H9 (cell line): ENCODE results near the gene AIFM1. TPM values are rescaled to one million over a fixed set of nuclear protein-coding genes. Genes with fewer than 3 reads are reported as not detected.

ENCODE experiments used
- DNase-seq: peaks from one replicate; pipeline ENCODE4 v3.0.0-alpha.2; 2017
- H2AFZ ChIP-seq: one replicate; pipeline ENCODE4 v1.6.1; 2013; ENCODE audit warnings: mild to moderate bottlenecking, low read length, control low read depth, moderate library complexity
- H2AK5ac ChIP-seq: 2 replicates; pipeline ENCODE4 v1.6.1; 2013; ENCODE audit warnings: low read length, control low read depth, mixed read lengths; ENCODE audit not compliant: insufficient read length
- H2BK120ac ChIP-seq: one replicate; pipeline ENCODE4 v1.6.1; 2013; ENCODE audit warnings: low read depth, mild to moderate bottlenecking, low read length, control low read depth, inconsistent platforms; ENCODE audit not compliant: poor library complexity, severe bottlenecking
- H2BK12ac ChIP-seq: 2 replicates; pipeline ENCODE4 v1.6.1; 2013; ENCODE audit warnings: low read length, control low read depth, mixed read lengths, low read depth; ENCODE audit not compliant: insufficient read length
- H2BK15ac ChIP-seq: 2 replicates; pipeline ENCODE4 v1.6.1; 2013; ENCODE audit warnings: low read depth, low read length, control low read depth
- H2BK20ac ChIP-seq: one replicate; pipeline ENCODE4 v1.6.1; 2013; ENCODE audit warnings: low read depth, mild to moderate bottlenecking, low read length, control low read depth, inconsistent platforms; ENCODE audit not compliant: poor library complexity, severe bottlenecking
- H2BK5ac ChIP-seq: 2 replicates; pipeline ENCODE4 v1.6.1; 2013; ENCODE audit warnings: low read length, control low read depth, mixed read lengths; ENCODE audit not compliant: insufficient read length
- H3K14ac ChIP-seq: 2 replicates; pipeline ENCODE4 v1.6.1; 2013; ENCODE audit warnings: low read length, control low read depth; ENCODE audit not compliant: insufficient read depth
- H3K18ac ChIP-seq: 2 replicates; pipeline ENCODE4 v1.6.1; 2013; ENCODE audit warnings: low read depth, mild to moderate bottlenecking, mixed read lengths, low read length, control low read depth; ENCODE audit not compliant: insufficient read length
- H3K23ac ChIP-seq: 2 replicates; pipeline ENCODE4 v1.6.1; 2013; ENCODE audit warnings: low read length, control low read depth, mixed read lengths, low read depth; ENCODE audit not compliant: insufficient read length
- H3K23me2 ChIP-seq: 2 replicates; pipeline ENCODE4 v1.6.1; 2013; ENCODE audit warnings: low read depth, mild to moderate bottlenecking, mixed read lengths, low read length, control low read depth; ENCODE audit not compliant: insufficient read length, poor library complexity, severe bottlenecking
- H3K27ac ChIP-seq: 2 replicates; pipeline ENCODE4 v1.5.1; 2013; ENCODE audit warnings: low read length, control low read depth, mixed read lengths, low read depth; ENCODE audit not compliant: insufficient read length
- H3K27me3 ChIP-seq: 2 replicates; pipeline ENCODE4 v1.6.1; 2013; ENCODE audit warnings: low read length, control low read depth, inconsistent platforms; ENCODE audit not compliant: insufficient read depth
- H3K4ac ChIP-seq: 2 replicates; pipeline ENCODE4 v1.6.1; 2013; ENCODE audit warnings: low read depth, mild to moderate bottlenecking, control low read depth, inconsistent platforms, low read length, moderate library complexity
- H3K4me1 ChIP-seq: 2 replicates; pipeline ENCODE4 v1.6.1; 2013; ENCODE audit warnings: low read length, control low read depth, inconsistent platforms; ENCODE audit not compliant: insufficient read depth
- H3K4me2 ChIP-seq: 2 replicates; pipeline ENCODE4 v1.6.1; 2013; ENCODE audit warnings: low read length, control low read depth, mixed read lengths; ENCODE audit not compliant: insufficient read length, insufficient read depth
- H3K56ac ChIP-seq: 2 replicates; pipeline ENCODE4 v1.6.1; 2013; ENCODE audit warnings: low read depth, mild to moderate bottlenecking, mixed read lengths, low read length, control low read depth; ENCODE audit not compliant: insufficient read length
- H3K79me1 ChIP-seq: 2 replicates; pipeline ENCODE4 v1.6.1; 2013; ENCODE audit warnings: low read depth, mild to moderate bottlenecking, moderate library complexity, low read length, control low read depth, inconsistent platforms; ENCODE audit not compliant: insufficient read depth, poor library complexity, severe bottlenecking
- H3K79me2 ChIP-seq: 2 replicates; pipeline ENCODE4 v1.6.1; 2013; ENCODE audit warnings: low read length, control low read depth, inconsistent platforms; ENCODE audit not compliant: insufficient read depth
- H3K9ac ChIP-seq: 2 replicates; pipeline ENCODE4 v1.6.1; 2013; ENCODE audit warnings: low read length, control low read depth, mixed read lengths; ENCODE audit not compliant: insufficient read length; ENCODE audit errors: extremely low read depth
- H3K9me3 ChIP-seq: one replicate; pipeline ENCODE4 v1.6.1; 2013; ENCODE audit warnings: low read depth, low read length, inconsistent platforms; ENCODE audit not compliant: control insufficient read depth
- H3T11ph ChIP-seq: one replicate; pipeline ENCODE4 v1.6.1; 2013; ENCODE audit warnings: mild to moderate bottlenecking, low read length, control low read depth, inconsistent platforms
- H4K20me1 ChIP-seq: one replicate; pipeline ENCODE4 v1.6.1; 2013; ENCODE audit not compliant: control insufficient read depth, insufficient read length, insufficient read depth
- H4K5ac ChIP-seq: 2 replicates; pipeline ENCODE4 v1.6.1; 2013; ENCODE audit warnings: low read depth, mild to moderate bottlenecking, mixed read lengths, low read length, control low read depth; ENCODE audit not compliant: insufficient read length
- H4K8ac ChIP-seq: replicated peaks from 2 replicates; pipeline ENCODE4 v1.6.1; 2013; ENCODE audit warnings: low read length, control low read depth, mixed read lengths, low read depth; ENCODE audit not compliant: insufficient read length
- H4K91ac ChIP-seq: 2 replicates; pipeline ENCODE4 v1.6.1; 2013; ENCODE audit warnings: low read depth, mild to moderate bottlenecking, moderate library complexity, mixed read lengths, low read length, control low read depth; ENCODE audit not compliant: insufficient read length
- H3K27ac Mint-ChIP-seq, 3 experiments: 2 replicates in 2 of 3; 3 replicates in 1 of 3; pipeline ENCODE4 v1.8.0; 2020 to 2021; ENCODE audit warnings: mixed read lengths in 3 of 3, mild to moderate bottlenecking in 1 of 3, moderate library complexity in 1 of 3
- H3K27me3 Mint-ChIP-seq: 2 replicates; pipeline ENCODE4 v1.8.0; 2021; ENCODE audit warnings: low read depth, mild to moderate bottlenecking, moderate library complexity, mixed read lengths
- H3K36me3 Mint-ChIP-seq, 3 experiments: 2 replicates in 2 of 3; 3 replicates in 1 of 3; pipeline ENCODE4 v1.8.0; 2020 to 2021; ENCODE audit warnings: low read depth in 3 of 3, mixed read lengths in 3 of 3; ENCODE audit not compliant: insufficient read depth in 1 of 3
- H3K4me1 Mint-ChIP-seq, 2 experiments: 2 replicates each; pipeline ENCODE4 v1.8.0; 2020; ENCODE audit warnings: mixed read lengths in 2 of 2
- H3K4me3 Mint-ChIP-seq, 2 experiments: 2 replicates in 1 of 2; 3 replicates in 1 of 2; pipeline ENCODE4 v1.8.0; 2020 to 2021; ENCODE audit warnings: mild to moderate bottlenecking in 2 of 2, mixed read lengths in 2 of 2, moderate library complexity in 1 of 2
- H3K9me3 Mint-ChIP-seq, 2 experiments: 2 replicates in 1 of 2; 3 replicates in 1 of 2; pipeline ENCODE4 v1.8.0; 2020; ENCODE audit warnings: mild to moderate bottlenecking in 2 of 2, mixed read lengths in 2 of 2, moderate library complexity in 1 of 2
- WGBS: extraction: QIAGEN DNeasy Blood & Tissue Kit; methylation state at CpG from one replicate; pipeline ENCODE4 v1.1.7; 2013; ENCODE audit warnings: missing lambda C conversion rate, low lambda C conversion rate, mixed read lengths; ENCODE audit not compliant: insufficient read length; ENCODE audit errors: extremely low coverage; 5-methylcytosine and 5-hydroxymethylcytosine counted together
- total RNA-seq: library from RNA; stranded (reverse); gene quantifications from 2 replicates; pipeline ENCODE4 v1.2.1, GENCODE V29; 2021
- TF ChIP-seq, protein P1 (sequence below): fragments of 200-600 bp; sonication (generic); conservative IDR thresholded peaks from 3 replicates; pipeline ENCODE4 v1.8.0; 2021; ENCODE audit warnings: antibody characterized with exemption, mild to moderate bottlenecking

Gene AIFM1
- total RNA-seq, 1 experiment from 2014 or later = 43.7 TPM

DNA sequence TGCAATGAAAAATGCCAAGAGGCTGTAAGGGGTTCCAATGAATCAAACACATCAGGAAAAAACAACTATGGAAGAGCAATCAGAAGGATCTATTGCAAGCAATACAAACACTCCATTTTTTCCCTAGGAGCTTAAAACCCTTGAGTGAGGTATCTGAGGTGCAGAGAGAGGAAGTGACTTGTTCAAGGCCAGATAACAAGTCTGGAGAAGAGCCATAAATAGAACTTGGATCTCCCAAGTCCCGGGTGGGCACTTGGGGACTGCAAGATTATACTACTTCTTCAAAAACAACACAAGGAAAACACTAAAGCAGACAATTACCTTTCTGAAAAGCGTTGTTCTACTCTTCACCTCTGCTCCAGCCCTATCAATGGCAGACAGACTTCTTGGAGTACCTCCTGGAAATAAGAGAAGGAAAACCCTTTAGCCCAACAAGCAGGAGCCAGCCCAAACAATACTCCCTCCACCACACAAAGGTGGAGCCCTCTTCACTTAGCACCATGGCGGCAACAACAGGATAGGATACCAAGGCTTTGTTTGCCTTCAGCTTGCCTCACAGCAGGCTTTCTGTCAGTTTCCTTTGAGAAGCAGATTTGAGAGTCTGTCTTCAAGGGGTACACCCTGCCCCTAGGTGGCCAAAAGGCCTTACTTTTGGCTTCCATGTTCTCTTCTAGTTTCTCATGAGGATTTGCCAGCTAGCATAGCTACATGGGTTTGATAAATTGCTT lies 26.0 kb downstream of the AIFM1 start:
- Mint-ChIP-seq H3K27me3 (peaks cover 24% of the 10 kb centered on the region), H3K9me3 (peaks cover 0 to 66% of the 10 kb centered on the region in 2 experiments; a peak in 2 of 5 replicates), H3K4me3 (no peak overlapping the region; a peak in 1 of 5 replicates), H3K27ac (no peak overlapping the region), H3K4me1 (peaks cover 6 to 13% of the 10 kb centered on the region in 2 experiments), H3K36me3 (peaks cover 29 to 72% (median 50%) of the 10 kb centered on the region in 3 experiments; a peak in 6 of 7 replicates)
- Histone ChIP-seq H3K56ac (no peak overlapping the region), H3K4me2 (no peak overlapping the region), H2AK5ac (no peak overlapping the region), H4K20me1 (no peaks in the 10 kb centered on the region), H3K18ac (no peak overlapping the region), H4K8ac (no peak overlapping the region), H3K23ac (no peak overlapping the region), H3K27ac (no peak overlapping the region), H3K4ac (no peak overlapping the region), H3K79me1 (no peaks in the 10 kb centered on the region), H3K4me1 (no peaks in the 10 kb centered on the region), H3T11ph (no peak overlapping the region), H2BK15ac (no peak overlapping the region), H3K9me3 (peaks cover 29% of the 10 kb centered on the region), H3K14ac (no peak overlapping the region), H3K27me3 (no peaks in the 10 kb centered on the region), H2BK5ac (no peak overlapping the region), H3K23me2 (no peaks in the 10 kb centered on the region), H4K91ac (no peak overlapping the region), H2BK120ac (no peak overlapping the region), H2BK20ac (no peak overlapping the region), H2BK12ac (no peak overlapping the region), H2AFZ (no peak overlapping the region), H3K9ac (no peak overlapping the region), H4K5ac (no peak overlapping the region), H3K79me2 (no peaks in the 10 kb centered on the region)
- WGBS = no CpG with 5 or more reads among the region's 3 CpGs
- TF ChIP-seq, protein P1, sequence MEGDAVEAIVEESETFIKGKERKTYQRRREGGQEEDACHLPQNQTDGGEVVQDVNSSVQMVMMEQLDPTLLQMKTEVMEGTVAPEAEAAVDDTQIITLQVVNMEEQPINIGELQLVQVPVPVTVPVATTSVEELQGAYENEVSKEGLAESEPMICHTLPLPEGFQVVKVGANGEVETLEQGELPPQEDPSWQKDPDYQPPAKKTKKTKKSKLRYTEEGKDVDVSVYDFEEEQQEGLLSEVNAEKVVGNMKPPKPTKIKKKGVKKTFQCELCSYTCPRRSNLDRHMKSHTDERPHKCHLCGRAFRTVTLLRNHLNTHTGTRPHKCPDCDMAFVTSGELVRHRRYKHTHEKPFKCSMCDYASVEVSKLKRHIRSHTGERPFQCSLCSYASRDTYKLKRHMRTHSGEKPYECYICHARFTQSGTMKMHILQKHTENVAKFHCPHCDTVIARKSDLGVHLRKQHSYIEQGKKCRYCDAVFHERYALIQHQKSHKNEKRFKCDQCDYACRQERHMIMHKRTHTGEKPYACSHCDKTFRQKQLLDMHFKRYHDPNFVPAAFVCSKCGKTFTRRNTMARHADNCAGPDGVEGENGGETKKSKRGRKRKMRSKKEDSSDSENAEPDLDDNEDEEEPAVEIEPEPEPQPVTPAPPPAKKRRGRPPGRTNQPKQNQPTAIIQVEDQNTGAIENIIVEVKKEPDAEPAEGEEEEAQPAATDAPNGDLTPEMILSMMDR = peak; percentile 28; the same call in 1 of the 3 replicates
- DNase-seq = no peak
